Right hindlimb (tissue), 1 donor: Measurements from ENCODE around the gene DLGAP1.
A peak's percentile ranks its signal among the peaks of the same experiment; 100 is the strongest.

ENCODE experiments used
- DNase-seq: peaks from one replicate; pipeline ENCODE4 v3.0.0-alpha.2; 2018

DLGAP1 gene

DNA sequence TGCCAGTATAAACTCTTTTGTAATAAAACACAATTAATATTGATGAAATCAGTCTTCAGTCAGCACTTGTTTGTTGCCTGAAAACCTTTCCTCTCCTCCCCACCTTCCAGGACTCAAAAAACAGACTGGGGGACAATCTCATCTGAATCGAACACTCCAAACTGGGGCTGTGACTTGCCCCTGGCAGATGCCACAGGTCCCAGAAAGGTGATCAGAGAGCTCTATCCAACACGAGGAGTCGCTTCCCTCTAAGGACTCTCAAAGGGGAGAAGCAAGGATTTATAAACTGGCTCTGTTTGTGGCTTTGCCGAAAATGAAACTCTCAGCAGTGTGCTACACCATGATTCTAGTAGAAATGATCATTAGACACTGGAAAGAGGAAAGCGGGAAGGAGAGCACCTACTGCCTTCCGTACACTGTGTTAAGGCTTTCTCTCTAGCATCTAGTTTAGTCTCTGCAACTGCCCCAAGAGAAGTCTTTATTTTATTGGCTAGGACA lies 805.9 kb downstream of the DLGAP1 start:
- no peak for DNase-seq

DNA sequence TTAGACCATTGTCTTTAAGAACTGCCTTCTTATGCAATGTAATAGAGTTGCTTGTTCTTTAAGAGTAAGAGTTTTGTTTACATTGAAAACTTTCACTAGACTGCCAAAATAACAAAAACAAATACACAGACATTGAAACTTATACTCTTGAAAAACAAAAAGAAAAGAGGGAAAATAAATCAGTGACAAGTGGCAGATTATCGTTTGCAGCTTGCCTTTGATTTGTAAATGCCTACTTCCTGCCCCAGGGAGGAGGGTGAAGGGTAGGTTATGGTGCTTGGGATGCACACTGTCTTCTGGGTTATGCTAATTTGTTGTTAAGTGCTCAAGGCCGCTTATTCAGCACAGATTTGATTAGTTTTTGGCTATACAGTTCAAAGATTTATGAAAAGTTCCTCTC lies 806.5 kb downstream of the DLGAP1 start:
- no peak for DNase-seq

DNA sequence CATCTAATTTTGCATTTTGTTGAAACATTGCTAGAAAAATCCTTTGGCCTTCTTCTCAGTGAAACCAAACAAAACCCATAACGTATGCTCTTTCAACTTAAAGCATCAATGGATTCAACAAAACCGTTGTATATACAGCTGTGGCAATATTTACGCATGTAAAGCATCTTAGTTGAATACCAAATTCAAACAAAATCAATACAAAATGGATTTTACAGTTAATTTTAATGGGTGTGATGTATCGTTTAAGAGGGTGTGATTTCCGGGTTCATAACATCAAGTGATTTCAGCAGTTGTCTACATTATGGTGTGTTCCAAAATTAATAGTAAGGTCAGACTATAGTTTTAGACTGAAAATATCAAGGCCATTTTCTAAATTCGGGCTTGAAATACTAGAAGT lies 806.9 kb downstream of the DLGAP1 start:
- no peak for DNase-seq

- DNase-seq: no peak
These were observed 807.5 kb downstream of the DLGAP1 start for GRCh38 chr18:3647636-3648035.

DNA sequence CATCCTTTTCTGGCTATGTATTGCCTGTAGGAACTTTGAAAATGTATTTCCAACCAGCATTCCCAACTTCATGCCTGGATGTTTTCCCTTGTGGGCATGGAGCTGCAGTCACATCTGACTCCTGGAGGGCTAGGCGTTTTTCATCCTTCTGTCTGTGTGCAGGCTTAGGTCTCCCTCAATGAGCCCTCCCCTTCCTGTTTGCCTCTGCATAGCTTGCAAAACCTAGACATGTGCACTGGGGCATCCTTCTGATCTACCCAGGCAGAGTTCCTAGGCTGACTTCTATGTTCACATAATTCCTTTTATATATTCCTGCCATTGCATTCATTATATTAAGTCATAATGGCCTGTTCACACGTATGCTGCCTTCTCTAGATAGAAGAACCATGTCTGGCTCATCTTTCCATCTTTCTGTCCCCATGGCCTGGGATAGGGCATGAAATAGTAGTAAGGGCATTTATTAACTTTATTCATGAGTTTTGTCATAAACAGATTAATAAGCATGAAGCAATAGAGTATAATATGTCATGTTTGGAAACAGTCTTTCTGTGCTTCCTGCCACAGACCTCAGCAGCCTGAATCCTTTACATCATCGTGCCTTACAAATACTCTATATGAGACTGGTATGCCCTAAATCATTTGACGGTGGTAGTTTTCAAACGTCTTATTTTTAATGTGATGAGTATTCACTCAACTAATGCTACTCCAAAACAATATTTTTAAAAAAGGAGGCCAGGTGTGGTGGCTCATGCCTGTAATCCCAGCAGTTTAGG lies 809.5 kb downstream of the DLGAP1 start:
- DNase-seq: no peak

- no peak for DNase-seq
These were observed 820.7 kb downstream of the DLGAP1 start for GRCh38 chr18:3634250-3634939.

DNA sequence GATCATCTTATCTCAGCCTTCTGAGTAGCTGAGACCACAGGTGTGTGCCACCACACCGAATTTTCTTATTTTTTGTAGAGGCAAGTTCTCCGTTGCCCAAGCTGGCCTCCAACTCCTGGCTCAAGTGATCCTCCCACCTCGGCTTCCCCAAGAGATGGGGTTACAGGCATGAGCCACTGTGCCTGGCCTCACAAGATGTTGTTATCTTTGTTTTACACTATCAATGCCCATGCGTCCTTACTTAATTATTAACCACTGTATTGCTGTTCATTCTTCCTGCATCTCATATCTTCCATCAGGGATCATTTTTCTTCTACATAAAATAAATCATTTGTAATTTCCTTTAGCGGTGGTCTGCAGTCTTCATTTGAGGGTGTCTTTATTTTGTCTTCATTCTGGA lies 823.2 kb downstream of the DLGAP1 start:
- no peak for DNase-seq

- DNase-seq: no peak
These were observed 828.1 kb downstream of the DLGAP1 start for GRCh38 chr18:3626929-3627458.

GRCh38 chr18:3625742-3626091 lies 829.4 kb downstream of the DLGAP1 start:
- no peak for DNase-seq

GRCh38 chr18:3624935-3625741 lies 830.0 kb downstream of the DLGAP1 start:
- peak; percentile 53 for DNase-seq

- DNase-seq: no peak
These were observed 830.6 kb downstream of the DLGAP1 start for GRCh38 chr18:3624546-3624934.

GRCh38 chr18:3623769-3624545 lies 831.1 kb downstream of the DLGAP1 start:
- DNase-seq: peak; percentile 87

DNA sequence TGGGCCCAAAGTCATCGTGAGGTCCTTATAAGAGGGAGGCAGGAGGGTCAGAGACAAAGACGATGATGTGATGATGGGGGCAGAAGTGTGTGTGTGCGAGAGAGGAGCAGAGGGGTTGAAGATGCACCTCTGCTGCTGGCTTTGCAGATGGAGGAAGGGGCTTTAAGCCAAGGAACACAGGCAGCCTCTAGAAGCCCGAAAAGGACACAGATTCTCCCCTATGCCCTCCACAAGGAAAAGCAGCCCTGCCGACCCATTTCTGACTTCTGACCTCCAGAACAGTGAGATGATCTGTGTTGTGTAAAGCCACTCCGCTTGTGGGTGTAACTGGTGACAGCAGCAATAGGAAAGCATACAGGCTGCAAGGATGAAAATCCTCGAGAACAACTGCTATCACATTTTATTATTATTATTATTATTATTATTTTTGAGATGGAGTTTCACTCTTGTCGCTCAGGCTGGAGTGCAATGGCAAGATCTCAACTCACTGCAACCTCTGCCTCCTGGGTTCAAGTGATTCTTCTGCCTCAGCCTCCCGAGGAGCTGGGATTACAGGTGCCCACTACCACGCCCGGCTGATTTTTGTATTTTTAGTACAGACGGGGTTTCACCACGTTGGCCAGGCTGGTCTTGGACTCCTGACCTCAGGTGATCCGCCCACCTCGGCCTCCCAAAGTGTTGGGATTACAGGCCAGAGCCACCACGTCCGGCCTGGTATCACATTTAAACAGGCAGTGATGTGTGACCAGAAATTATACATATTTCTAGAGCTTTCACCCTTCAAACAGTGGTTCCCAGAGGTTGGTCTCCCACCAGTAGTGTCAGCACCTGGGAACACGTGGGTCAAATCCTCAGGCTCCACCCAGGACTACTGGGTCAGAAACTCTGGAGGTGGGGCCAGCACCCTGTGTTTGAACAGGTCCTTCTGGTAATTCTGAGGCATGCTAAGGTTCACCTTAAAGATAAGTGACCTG lies 834.7 kb downstream of the DLGAP1 start:
- no peak for DNase-seq

DNA sequence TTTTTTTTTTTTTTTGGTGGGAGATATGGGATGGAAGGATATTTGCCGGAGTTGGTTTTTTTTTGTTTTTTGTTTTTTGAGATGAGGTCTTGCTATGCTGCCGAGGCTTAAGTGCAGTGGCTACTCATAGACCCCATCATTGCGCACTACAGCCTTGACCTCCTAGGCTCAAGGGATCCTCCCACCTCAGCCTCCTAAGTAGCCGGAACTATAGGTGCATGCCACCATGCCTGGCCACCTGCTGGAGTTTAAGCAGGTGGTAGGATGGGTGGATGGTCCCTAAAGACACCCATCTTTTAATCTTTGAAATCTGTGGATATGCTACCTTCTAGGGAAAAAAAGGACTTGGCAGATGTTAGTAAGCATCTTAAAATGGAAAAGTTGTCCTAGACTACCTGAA lies 835.4 kb downstream of the DLGAP1 start:
- DNase-seq: no peak

- no peak for DNase-seq
These were observed 835.9 kb downstream of the DLGAP1 start for GRCh38 chr18:3619222-3619621.

DNA sequence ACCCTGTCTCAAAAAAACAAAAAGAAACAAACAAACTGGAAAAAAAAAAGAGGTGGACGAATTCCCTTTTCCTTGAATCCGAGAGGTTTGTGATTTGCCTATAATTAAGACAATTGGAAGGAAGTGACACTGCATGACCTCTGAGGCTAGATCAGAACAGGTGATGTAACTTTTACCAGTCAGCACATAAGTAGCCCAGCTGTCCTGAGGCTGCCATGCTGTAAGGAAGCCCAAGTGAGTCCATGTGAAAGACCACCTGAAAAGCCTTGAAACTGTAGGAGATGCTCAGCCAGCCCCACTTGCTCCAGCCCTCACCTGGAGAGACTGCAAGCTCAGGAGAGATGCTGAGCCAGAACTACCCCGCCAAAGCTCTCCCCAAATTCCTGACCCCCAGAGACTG lies 838.4 kb downstream of the DLGAP1 start:
- DNase-seq: no peak

GRCh38 chr18:3616142-3616541 lies 839.0 kb downstream of the DLGAP1 start:
- no peak for DNase-seq

DNA sequence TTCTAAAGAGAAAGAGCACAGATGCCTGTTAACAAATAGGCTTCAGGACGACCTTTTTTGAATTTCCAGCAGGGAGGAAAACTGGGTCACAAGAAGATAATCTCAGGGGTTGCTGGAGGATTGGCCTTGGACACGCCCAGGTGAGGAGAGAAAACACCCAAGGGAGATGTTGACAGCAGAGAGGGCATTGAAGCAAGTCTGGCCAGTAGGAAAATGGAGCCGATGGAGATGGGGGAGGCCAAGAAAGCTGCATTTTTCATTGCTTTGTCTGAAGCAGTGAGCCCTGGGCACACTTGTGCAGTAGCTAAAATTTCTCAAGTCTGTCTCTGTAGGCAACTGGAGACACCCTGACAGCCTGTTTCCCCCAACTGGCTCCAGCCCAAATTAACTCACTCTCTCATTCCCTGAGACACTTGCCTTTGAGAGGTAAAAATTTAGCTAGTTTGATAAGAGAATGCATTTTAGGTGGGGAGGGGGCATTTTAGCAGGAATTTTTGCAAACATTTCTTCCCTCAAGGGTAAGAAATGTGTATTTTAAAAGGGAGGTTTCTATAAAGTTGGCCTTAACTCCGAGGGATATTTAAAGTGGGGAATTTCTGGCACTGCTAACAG lies 839.6 kb downstream of the DLGAP1 start:
- DNase-seq: no peak

DNA sequence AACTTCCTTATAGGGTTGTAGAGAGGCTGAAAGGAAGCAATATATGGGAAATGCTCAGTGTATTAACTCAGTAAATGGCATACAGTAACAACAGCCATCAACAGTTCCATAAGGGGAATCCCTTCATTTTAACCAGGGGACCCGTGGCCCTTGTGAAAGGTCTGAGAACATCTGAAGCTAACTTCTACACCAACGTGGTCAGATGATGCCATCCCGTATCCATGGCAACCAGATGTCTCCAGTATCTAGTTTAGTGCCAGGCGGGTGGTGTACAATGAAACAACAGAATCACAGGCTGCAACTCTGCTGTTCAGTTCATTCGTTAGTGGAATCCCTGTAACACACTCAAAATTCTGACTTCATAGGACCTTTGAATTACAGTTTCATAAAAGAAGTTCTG lies 842.8 kb downstream of the DLGAP1 start:
- no peak for DNase-seq

GRCh38 chr18:3611313-3612090 lies 843.6 kb downstream of the DLGAP1 start:
- peak; percentile 63 for DNase-seq
